ENCODE data around the gene MAPK14. TPM values are rescaled to one million over a fixed set of nuclear protein-coding genes. Genes with fewer than 3 reads are reported as not detected.
A peak's percentile ranks its signal among the peaks of the same experiment; 100 is the strongest.

Gene MAPK14
- total and polyA plus RNA-seq, 9 of the 15 experiments (the other 6 are each of a cell fraction or from before 2014, with no cell fraction given), result 8.8 to 62.7 (median 35.5) TPM

- 0 out of 2 replicates have a peak, but pooled peaks have one; percentile 12 for TF ChIP-seq ZNF354B (CRISPR knock-in tag; IDR thresholded peaks at IDR 0.05)
- no peak for TF ChIP-seq MYBL2 (IDR thresholded peaks at IDR 0.05; ENCODE audit: low read depth)
- TF ChIP-seq MYBL2 (CRISPR knock-in tag; IDR thresholded peaks at IDR 0.05; ENCODE audit: borderline replicate concordance), result no peak
- TF ChIP-seq BRF2 (IDR thresholded peaks at IDR 0.05; ENCODE audit: borderline replicate concordance, insufficient read depth, insufficient read length), result no peak
- TF ChIP-seq MNT (conservative IDR thresholded peaks at IDR 0.05), result peak; percentile 9 to 38; a peak in 1 of 4 replicates
- TF ChIP-seq TEAD4 (IDR thresholded peaks at IDR 0.05; ENCODE audit: low read length), result peak; percentile 58
- peak; percentile 74; the same call in 1 of the 2 replicates for TF ChIP-seq TEAD4 (CRISPR knock-in tag; IDR thresholded peaks at IDR 0.05; ENCODE audit: borderline replicate concordance)
- no peak for TF ChIP-seq GATAD2A (IDR thresholded peaks at IDR 0.05)
- no peak for TF ChIP-seq PKNOX1 (IDR thresholded peaks at IDR 0.05)
- TF ChIP-seq ZSCAN32 (CRISPR knock-in tag; IDR thresholded peaks at IDR 0.05), result 0 out of 2 replicates have a peak, but pooled peaks have one; percentile 51
- TF ChIP-seq MTA2 (IDR thresholded peaks at IDR 0.05; ENCODE audit: low read depth), result no peak
- peak; percentile 71; the same call in 1 of the 2 replicates for TF ChIP-seq FOXP1 (CRISPR knock-in tag; IDR thresholded peaks at IDR 0.05)
- peak in 1 of 2 experiments; percentile 86; a peak in 2 of 4 replicates for TF ChIP-seq FOXA3 (CRISPR knock-in tag; conservative IDR thresholded peaks at IDR 0.05 in 1 of 2, IDR thresholded peaks at IDR 0.05 in 1 of 2)
- no peak for TF ChIP-seq SMARCA5 (IDR thresholded peaks at IDR 0.05)
- no peak for TF ChIP-seq LARP7 (IDR thresholded peaks at IDR 0.05)
- TF ChIP-seq CXXC5 (CRISPR knock-in tag; IDR thresholded peaks at IDR 0.05), result peak; percentile 60
- TF ChIP-seq ARNT (IDR thresholded peaks at IDR 0.05), result peak in 1 of 2 experiments; percentile 80; a peak in 1 of 4 replicates
- peak; percentile 5 for TF ChIP-seq ZFP36 (IDR thresholded peaks at IDR 0.05; ENCODE audit: low read depth, low read length, partially characterized antibody)
- 0 out of 2 replicates have a peak, but pooled peaks have one; percentile 23 for TF ChIP-seq CBFB (CRISPR knock-in tag; IDR thresholded peaks at IDR 0.05)
- TF ChIP-seq MAFF (IDR thresholded peaks at IDR 0.05; ENCODE audit: low read length), result 0 out of 2 replicates have a peak, but pooled peaks have one; percentile 17
- TF ChIP-seq ZNF778 (CRISPR knock-in tag; IDR thresholded peaks at IDR 0.05), result no peak
- TF ChIP-seq E2F6 (IDR thresholded peaks at IDR 0.05; ENCODE audit: borderline replicate concordance in 1 of 2, extremely low read depth in 1 of 2, insufficient read depth in 1 of 2, insufficient read length in 1 of 2, low read depth in 1 of 2, low read length in 1 of 2, poor library complexity in 1 of 2, severe bottlenecking in 1 of 2), result peak; percentile 30 to 78
- TF ChIP-seq STAT5A (IDR thresholded peaks at IDR 0.05; ENCODE audit: borderline replicate concordance, low read length), result no peak
These were observed 67.3 kb downstream of the MAPK14 start (continued) for GRCh38 chr6:36094753-36095496.
